HCT116 (cell line): ENCODE data around the gene CHAD. TPM values are rescaled to one million over a fixed set of nuclear protein-coding genes. Genes with fewer than 3 reads are reported as not detected.

Source experiments
- ATAC-seq: fragments of 200-7000 bp; cut with Tn5 transposase; 2 replicates; pipeline ENCODE4 v1.9.1; 2020; ENCODE audit warnings: mild to moderate bottlenecking, moderate library complexity
- BruUV-seq: library from RNA; stranded (reverse); fragments of 400-500 nt; replicated peaks from 2 replicates; lab custom pipeline; 2021; lab: Mats Ljungman, UMichigan
- CTCF ChIA-PET: fragments of 300-600 bp; sonication (Branson Sonifier 250); formaldehyde crosslinking; loops from one replicate; lab custom pipeline; 2021; ENCODE audit warnings: antibody characterized with exemption; lab: Charles Lee
- POLR2A ChIA-PET: fragments of 300-600, 350-600 bp; sonication (Branson Sonifier 250); formaldehyde crosslinking; loops from one replicate; lab custom pipeline; 2021; ENCODE audit warnings: antibody characterized with exemption; lab: Charles Lee
- RAD21 ChIA-PET, 2 experiments: fragments of 300-600 bp; sonication (Branson Sonifier 250); formaldehyde crosslinking; loops; one replicate each; lab custom pipeline; 2023; ENCODE audit warnings: low total read pairs in 2 of 2; ENCODE audit not compliant: uncharacterized antibody in 2 of 2, unreplicated experiment in 2 of 2, low non-redundant PET in 1 of 2; lab: Charles Lee
- DNase-seq: peaks from one replicate; pipeline ENCODE4 v3.0.0-alpha.2; 2010; ENCODE audit warnings: low read depth, low spot score
- H2AFZ ChIP-seq: fragments of 200-600 bp; shearing (Covaris generic), sonication (generic); 2 replicates; pipeline ENCODE4 v1.6.1; 2017; ENCODE audit warnings: low read depth, mixed run types, mixed read lengths, antibody characterized with exemption, low read length; ENCODE audit not compliant: poor library complexity, severe bottlenecking
- H3K27ac ChIP-seq: 2 replicates; pipeline ENCODE4 v1.5.1; 2012; ENCODE audit warnings: low read depth, low read length
- H3K27me3 ChIP-seq: fragments of 200-600 bp; sonication (generic); 2 replicates; pipeline ENCODE4 v1.6.1; 2016; ENCODE audit warnings: mixed run types, low read length, mixed read lengths; ENCODE audit not compliant: insufficient read depth
- H3K36me3 ChIP-seq, 2 experiments: fragments of 200-500 bp in 1 of 2; fragments of 200-600 bp in 1 of 2; sonication (Bioruptor generic) in 1 of 2; sonication (generic) in 1 of 2; 2 replicates each; pipeline versions ENCODE4 v1.5.1 to v1.6.1; 2014 to 2016; ENCODE audit warnings: low read length in 2 of 2, inconsistent platforms in 1 of 2, mixed read lengths in 1 of 2, mixed run types in 1 of 2; ENCODE audit not compliant: insufficient read depth in 2 of 2, control insufficient read depth in 1 of 2
- H3K4me1 ChIP-seq, 2 experiments: fragments of 200-600 bp in 1 of 2; sonication (generic) in 1 of 2; 2 replicates each; pipeline versions ENCODE4 v1.5.1 to v1.6.1; 2012 to 2017; ENCODE audit warnings: low read length in 2 of 2, inconsistent platforms in 1 of 2, mild to moderate bottlenecking in 1 of 2, mixed read lengths in 1 of 2, mixed run types in 1 of 2, moderate library complexity in 1 of 2; ENCODE audit not compliant: insufficient read depth in 2 of 2, control insufficient read depth in 1 of 2
- H3K4me2 ChIP-seq: fragments of 200-600 bp; sonication (generic); 2 replicates; pipeline ENCODE4 v1.6.1; 2017; ENCODE audit warnings: mixed run types, low read length, mixed read lengths
- H3K4me3 ChIP-seq, 2 experiments: fragments of 200-600 bp in 1 of 2; sonication (generic) in 1 of 2; replicated peaks in 1 of 2; 2 replicates each; pipeline ENCODE4 v1.5.1; 2011 to 2016; ENCODE audit warnings: low read length in 2 of 2, control low read depth in 1 of 2, low read depth in 1 of 2, mild to moderate bottlenecking in 1 of 2, mixed read lengths in 1 of 2, mixed run types in 1 of 2
- H3K79me2 ChIP-seq: fragments of 200-600 bp; sonication (generic); 2 replicates; pipeline ENCODE4 v1.6.1; 2017; ENCODE audit warnings: mild to moderate bottlenecking, mixed run types, low read length, moderate library complexity, mixed read lengths; ENCODE audit not compliant: insufficient read depth
- H3K9ac ChIP-seq: fragments of 200-600 bp; sonication (generic); 2 replicates; pipeline ENCODE4 v1.6.1; 2016; ENCODE audit warnings: low read length, mixed read lengths
- H3K9me2 ChIP-seq: fragments of 200-600 bp; sonication (generic), shearing (Covaris generic); 2 replicates; pipeline ENCODE4 v1.6.1; 2017; ENCODE audit warnings: mixed run types, mild to moderate bottlenecking, moderate library complexity; ENCODE audit not compliant: insufficient read depth
- H3K9me3 ChIP-seq, 2 experiments: fragments of 200-500 bp in 1 of 2; fragments of 200-600 bp in 1 of 2; sonication (Bioruptor generic) in 1 of 2; sonication (generic) in 1 of 2; 2 replicates each; pipeline ENCODE4 v1.6.1; 2014 to 2017; ENCODE audit warnings: low read length in 2 of 2, mixed read lengths in 2 of 2, inconsistent platforms in 1 of 2, low read depth in 1 of 2, mild to moderate bottlenecking in 1 of 2, mixed run types in 1 of 2, moderate library complexity in 1 of 2; ENCODE audit not compliant: control insufficient read depth in 1 of 2, insufficient read depth in 1 of 2
- H4K20me1 ChIP-seq: fragments of 200-600 bp; sonication (generic), shearing (Covaris generic); 2 replicates; pipeline ENCODE4 v1.6.1; 2017; ENCODE audit warnings: mixed run types, mild to moderate bottlenecking, moderate library complexity; ENCODE audit not compliant: insufficient read depth
- CBX3 ChIP-seq: IDR thresholded peaks from 2 replicates; pipeline ENCODE4 v1.6.1; 2012; ENCODE audit warnings: low read depth
- CTCF ChIP-seq, 3 experiments: fragments of 200-600 bp in 1 of 3; sonication (generic) in 1 of 3; IDR thresholded peaks in 2 of 3; conservative IDR thresholded peaks in 1 of 3; 2 replicates each; pipeline ENCODE4 v1.5.1; 2012 to 2017; ENCODE audit warnings: low read depth in 2 of 3, low read length in 2 of 3, antibody characterized with exemption in 1 of 3, borderline replicate concordance in 1 of 3, control low read depth in 1 of 3, mild to moderate bottlenecking in 1 of 3, mixed read lengths in 1 of 3, mixed run types in 1 of 3, moderate library complexity in 1 of 3; ENCODE audit not compliant: insufficient read depth in 1 of 3
- EZH2 ChIP-seq: fragments of 200-600 bp; sonication (generic); IDR thresholded peaks from 2 replicates; pipeline ENCODE4 v1.6.1; 2017; ENCODE audit warnings: antibody characterized with exemption, mixed run types
- EZH2phosphoT487 ChIP-seq: fragments of 200-600 bp; IDR thresholded peaks from 2 replicates; pipeline ENCODE4 v1.6.1; 2018; ENCODE audit warnings: antibody characterized with exemption, borderline replicate concordance
- JUND ChIP-seq: IDR thresholded peaks from 2 replicates; pipeline ENCODE4 v1.6.1; 2012
- POLR2A ChIP-seq: IDR thresholded peaks from 2 replicates; pipeline ENCODE4 v1.7.0; 2011; ENCODE audit warnings: borderline replicate concordance; ENCODE audit not compliant: insufficient read depth, insufficient read length; ENCODE audit errors: extremely low read depth
- POLR2AphosphoS5 ChIP-seq: IDR thresholded peaks from 2 replicates; pipeline ENCODE4 v1.6.1; 2011; ENCODE audit warnings: mild to moderate bottlenecking, low read depth, low read length, moderate library complexity
- RAD21 ChIP-seq: IDR thresholded peaks from 2 replicates; pipeline ENCODE4 v1.6.1; 2012; ENCODE audit warnings: low read depth, mild to moderate bottlenecking
- REST ChIP-seq: IDR thresholded peaks from 2 replicates; pipeline ENCODE4 v1.6.1; 2012; ENCODE audit warnings: low read depth
- SP1 ChIP-seq: IDR thresholded peaks from 2 replicates; pipeline ENCODE4 v1.6.1; 2012; ENCODE audit warnings: low read depth
- TCF7L2 ChIP-seq: IDR thresholded peaks from 2 replicates; pipeline ENCODE4 v1.7.0; 2011; ENCODE audit warnings: borderline replicate concordance, inconsistent platforms; ENCODE audit not compliant: insufficient read depth, insufficient read length; ENCODE audit errors: extremely low read depth
- ZFX ChIP-seq: fragments of 450-650 bp; IDR thresholded peaks from 2 replicates; pipeline ENCODE4 v1.6.1; 2017
- ZNF274 ChIP-seq: fragments of 200-500 bp; sonication (Bioruptor generic); IDR thresholded peaks from 2 replicates; pipeline ENCODE4 v1.6.1; 2014; ENCODE audit warnings: mild to moderate bottlenecking, low read depth, low read length, inconsistent platforms
- intact Hi-C: fragments of 100-400 bp; cut with micrococcal nuclease; formaldehyde crosslinking; loops from 2 replicates; pipeline ENCODE4 v1.10.0; 2022
- total RNA-seq: library from RNA; stranded (reverse); gene quantifications from one replicate; pipeline ENCODE4 v1.2.1, GENCODE V29; 2021; ENCODE audit not compliant: unreplicated experiment
- TF ChIP-seq, protein P1 (sequence below): IDR thresholded peaks from 2 replicates; pipeline ENCODE4 v1.6.1; 2012
- TF ChIP-seq, protein P2 (sequence below): IDR thresholded peaks from 2 replicates; pipeline ENCODE4 v1.6.1; 2011; ENCODE audit warnings: mild to moderate bottlenecking, low read length, moderate library complexity; ENCODE audit not compliant: insufficient replicate concordance; ENCODE audit errors: extremely low read depth

Gene CHAD
- total RNA-seq, 1 experiment from 2014 or later = not detected

GRCh38 chr17:50460831-50461526, 7.7 kb downstream of the CHAD start:
- H3K27ac ChIP-seq = no peak overlapping the region
- no peaks in the 10 kb centered on the region for H4K20me1 ChIP-seq
- H3K9me2 ChIP-seq = no peaks in the 10 kb centered on the region
- BruUV-seq = no TSS peak
- POLR2A ChIA-PET = no interaction called here
- H3K4me1 ChIP-seq = peaks cover 11 to 24% of the 10 kb centered on the region in 2 experiments
- no peaks in the 10 kb centered on the region for H3K79me2 ChIP-seq
- no peaks in the 10 kb centered on the region for H3K36me3 ChIP-seq
- H3K9me3 ChIP-seq = no peaks in the 10 kb centered on the region
- H3K9ac ChIP-seq = no peak overlapping the region
- H3K4me2 ChIP-seq = no peak overlapping the region
- no peak overlapping the region for H3K4me3 ChIP-seq
- ATAC-seq (no peak), DNase-seq (no peak)
- RAD21 ChIA-PET = no interaction called here
- intact Hi-C loops = no loop called here
- H2AFZ ChIP-seq = no peak overlapping the region
- TF ChIP-seq, protein P1, sequence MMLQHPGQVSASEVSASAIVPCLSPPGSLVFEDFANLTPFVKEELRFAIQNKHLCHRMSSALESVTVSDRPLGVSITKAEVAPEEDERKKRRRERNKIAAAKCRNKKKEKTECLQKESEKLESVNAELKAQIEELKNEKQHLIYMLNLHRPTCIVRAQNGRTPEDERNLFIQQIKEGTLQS = no peak
- TF ChIP-seq POLR2A (no peak), POLR2AphosphoS5 (no peak), ZFX (no peak), REST (no peak), EZH2phosphoT487 (no peak), RAD21 (no peak), EZH2 (no peak), TCF7L2 (no peak), CTCF (IDR thresholded peaks at IDR 0.05 in 2 of 3, conservative IDR thresholded peaks at IDR 0.05 in 1 of 3; ENCODE audit: borderline replicate concordance in 1 of 3, insufficient read depth in 1 of 3, low read depth in 2 of 3, low read length in 2 of 3) (no peak), ZNF274 (no peak), SP1 (no peak), CBX3 (no peak), JUND (no peak)
- TF ChIP-seq, protein P2, sequence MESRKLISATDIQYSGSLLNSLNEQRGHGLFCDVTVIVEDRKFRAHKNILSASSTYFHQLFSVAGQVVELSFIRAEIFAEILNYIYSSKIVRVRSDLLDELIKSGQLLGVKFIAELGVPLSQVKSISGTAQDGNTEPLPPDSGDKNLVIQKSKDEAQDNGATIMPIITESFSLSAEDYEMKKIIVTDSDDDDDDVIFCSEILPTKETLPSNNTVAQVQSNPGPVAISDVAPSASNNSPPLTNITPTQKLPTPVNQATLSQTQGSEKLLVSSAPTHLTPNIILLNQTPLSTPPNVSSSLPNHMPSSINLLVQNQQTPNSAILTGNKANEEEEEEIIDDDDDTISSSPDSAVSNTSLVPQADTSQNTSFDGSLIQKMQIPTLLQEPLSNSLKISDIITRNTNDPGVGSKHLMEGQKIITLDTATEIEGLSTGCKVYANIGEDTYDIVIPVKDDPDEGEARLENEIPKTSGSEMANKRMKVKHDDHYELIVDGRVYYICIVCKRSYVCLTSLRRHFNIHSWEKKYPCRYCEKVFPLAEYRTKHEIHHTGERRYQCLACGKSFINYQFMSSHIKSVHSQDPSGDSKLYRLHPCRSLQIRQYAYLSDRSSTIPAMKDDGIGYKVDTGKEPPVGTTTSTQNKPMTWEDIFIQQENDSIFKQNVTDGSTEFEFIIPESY = no peak
- CTCF ChIA-PET = no interaction called here
- no peaks in the 10 kb centered on the region for H3K27me3 ChIP-seq
